Caco-2 (cell line): ENCODE results near the gene CFAP46. TPM values are rescaled to one million over a fixed set of nuclear protein-coding genes. Genes with fewer than 3 reads are reported as not detected.

Experiments used
- BruUV-seq: library from RNA; stranded (reverse); fragments of 400-500 nt; replicated peaks from 2 replicates; lab custom pipeline; 2021; lab: Mats Ljungman, UMichigan
- CTCF ChIA-PET: fragments of 300-600 bp; sonication (Branson Sonifier 250); formaldehyde crosslinking; loops from one replicate; lab custom pipeline; 2022; ENCODE audit warnings: antibody characterized with exemption; lab: Charles Lee
- POLR2A ChIA-PET: fragments of 300-600 bp; sonication (Branson Sonifier 250); formaldehyde crosslinking; loops from one replicate; lab custom pipeline; 2022; ENCODE audit warnings: antibody characterized with exemption; lab: Charles Lee
- DNase-seq, 2 experiments: peaks; one replicate each; pipeline versions ENCODE4 v3.0.0 to v3.0.0-alpha.2; 2020 to 2022
- H3K27me3 ChIP-seq: replicated peaks from 2 replicates; pipeline ENCODE4 v1.6.0; 2011; ENCODE audit warnings: low read length; ENCODE audit not compliant: control insufficient read depth, insufficient read depth
- H3K36me3 ChIP-seq: 2 replicates; pipeline ENCODE4 v1.5.1; 2011; ENCODE audit warnings: low read length; ENCODE audit not compliant: control insufficient read depth, insufficient read depth
- H3K4me1 ChIP-seq: fragments of 250-450 bp; sonication (Bioruptor Pico); 2 replicates; pipeline ENCODE4 v1.5.1; 2020; ENCODE audit warnings: mild to moderate bottlenecking
- H3K4me3 ChIP-seq: 2 replicates; pipeline ENCODE4 v1.5.1; 2011; ENCODE audit warnings: low read depth, mild to moderate bottlenecking, control low read depth, low read length
- H3K9me3 ChIP-seq: fragments of 250-450 bp; sonication (Bioruptor Pico); 2 replicates; pipeline ENCODE4 v1.5.1; 2020; ENCODE audit warnings: mild to moderate bottlenecking, moderate library complexity
- H3K27ac Mint-ChIP-seq: one replicate; pipeline ENCODE4 v1.8.0; 2022; ENCODE audit warnings: mixed read lengths; ENCODE audit not compliant: unreplicated experiment
- H3K27me3 Mint-ChIP-seq: one replicate; pipeline ENCODE4 v1.8.0; 2022; ENCODE audit warnings: mixed read lengths; ENCODE audit not compliant: insufficient read depth, unreplicated experiment
- H3K36me3 Mint-ChIP-seq: one replicate; pipeline ENCODE4 v1.8.0; 2022; ENCODE audit warnings: mild to moderate bottlenecking, mixed read lengths; ENCODE audit not compliant: insufficient read depth, unreplicated experiment
- H3K4me1 Mint-ChIP-seq: one replicate; pipeline ENCODE4 v1.8.0; 2022; ENCODE audit warnings: low read depth, mixed read lengths; ENCODE audit not compliant: unreplicated experiment
- H3K4me3 Mint-ChIP-seq: one replicate; pipeline ENCODE4 v1.8.0; 2022; ENCODE audit warnings: mild to moderate bottlenecking, moderate library complexity, mixed read lengths; ENCODE audit not compliant: unreplicated experiment
- H3K9me3 Mint-ChIP-seq: one replicate; pipeline ENCODE4 v1.8.0; 2022; ENCODE audit warnings: mixed read lengths; ENCODE audit not compliant: unreplicated experiment
- CTCF ChIP-seq, 2 experiments: fragments of 200-600 bp in 1 of 2; IDR thresholded peaks; 1 replicate in 1 of 2; 2 replicates in 1 of 2; pipeline versions ENCODE4 v1.5.1 to v1.8.0; 2011 to 2022; ENCODE audit warnings: antibody characterized with exemption in 1 of 2, control low read depth in 1 of 2, inconsistent platforms in 1 of 2, low read depth in 1 of 2, low read length in 1 of 2, mild to moderate bottlenecking in 1 of 2, moderate library complexity in 1 of 2; ENCODE audit not compliant: insufficient read depth in 1 of 2, severe bottlenecking in 1 of 2, unreplicated experiment in 1 of 2
- intact Hi-C: fragments of 100-400 bp; cut with micrococcal nuclease; formaldehyde crosslinking; loops from one replicate; pipeline ENCODE4 v1.10.0; 2022; ENCODE audit not compliant: unreplicated experiment
- total RNA-seq: library from RNA; stranded (reverse); gene quantifications from 2 replicates; pipeline ENCODE4 v1.2.3, GENCODE V29; 2022

CFAP46 gene
- total RNA-seq, 1 experiment from 2014 or later: not detected

- Histone ChIP-seq H3K4me3 (no peak overlapping the region), H3K36me3 (no peaks in the 10 kb centered on the region), H3K4me1 (no peaks in the 10 kb centered on the region), H3K9me3 (no peaks in the 10 kb centered on the region), H3K27me3 (peaks cover 1% of the 10 kb centered on the region)
- H3K4me1 Mint-ChIP-seq: no peaks in the 10 kb centered on the region
- no TSS peak for BruUV-seq
- DNase-seq: no peak
- no peak overlapping the region for H3K4me3 Mint-ChIP-seq
- H3K27me3 Mint-ChIP-seq: peaks cover 16% of the 10 kb centered on the region
- H3K36me3 Mint-ChIP-seq: no peaks in the 10 kb centered on the region
- H3K9me3 Mint-ChIP-seq: no peaks in the 10 kb centered on the region
- intact Hi-C loops: no loop called here
- ChIA-PET CTCF (no interaction called here), POLR2A (no interaction called here)
- no peak for TF ChIP-seq CTCF (IDR thresholded peaks at IDR 0.05; ENCODE audit: insufficient read depth in 1 of 2, low read depth in 1 of 2, low read length in 1 of 2, severe bottlenecking in 1 of 2, unreplicated experiment in 1 of 2)
- H3K27ac Mint-ChIP-seq: no peak overlapping the region
Measured at GRCh38 chr10:132921818-132922807, 20.3 kb downstream of the CFAP46 start.

- Mint-ChIP-seq H3K36me3 (no peaks in the 10 kb centered on the region), H3K27ac (no peak overlapping the region), H3K9me3 (no peaks in the 10 kb centered on the region), H3K27me3 (peaks cover 16% of the 10 kb centered on the region), H3K4me1 (no peaks in the 10 kb centered on the region), H3K4me3 (no peak overlapping the region)
- Histone ChIP-seq H3K4me1 (no peaks in the 10 kb centered on the region), H3K27me3 (no peaks in the 10 kb centered on the region; the same call in none of the 2 replicates), H3K36me3 (no peaks in the 10 kb centered on the region), H3K4me3 (no peak overlapping the region), H3K9me3 (no peaks in the 10 kb centered on the region)
- POLR2A ChIA-PET: no interaction called here
- no peak for DNase-seq
- CTCF ChIA-PET: no interaction called here
- no peak for TF ChIP-seq CTCF (IDR thresholded peaks at IDR 0.05; ENCODE audit: insufficient read depth in 1 of 2, low read depth in 1 of 2, low read length in 1 of 2, severe bottlenecking in 1 of 2, unreplicated experiment in 1 of 2)
- intact Hi-C loops: no loop called here
- BruUV-seq: no TSS peak
Measured at GRCh38 chr10:132921086-132921485, 21.3 kb downstream of the CFAP46 start.

- no TSS peak for BruUV-seq
- Histone ChIP-seq H3K4me1 (no peaks in the 10 kb centered on the region), H3K36me3 (no peaks in the 10 kb centered on the region), H3K4me3 (no peak overlapping the region), H3K27me3 (no peaks in the 10 kb centered on the region; the same call in none of the 2 replicates), H3K9me3 (no peaks in the 10 kb centered on the region)
- ChIA-PET CTCF (no interaction called here), POLR2A (no interaction called here)
- Mint-ChIP-seq H3K4me1 (no peaks in the 10 kb centered on the region), H3K27ac (no peak overlapping the region), H3K36me3 (no peaks in the 10 kb centered on the region), H3K9me3 (no peaks in the 10 kb centered on the region), H3K27me3 (peaks cover 16% of the 10 kb centered on the region), H3K4me3 (no peak overlapping the region)
- no peak for DNase-seq
- intact Hi-C loops: no loop called here
- no peak for TF ChIP-seq CTCF (IDR thresholded peaks at IDR 0.05; ENCODE audit: insufficient read depth in 1 of 2, low read depth in 1 of 2, low read length in 1 of 2, severe bottlenecking in 1 of 2, unreplicated experiment in 1 of 2)
Measured at GRCh38 chr10:132920101-132920925, 22.1 kb downstream of the CFAP46 start.
